ENCODE results near the gene ABCB9. TPM values are rescaled to one million over a fixed set of nuclear protein-coding genes. Genes with fewer than 3 reads are reported as not detected.

ABCB9 gene
- total RNA-seq, 1 experiment from 2014 or later, result 14.7 TPM

- no TSS peak for BruUV-seq (replicated peaks)
- ChIA-PET RAD21 (ENCODE audit: low non-redundant PET in 1 of 2, low total read pairs in 2 of 2, uncharacterized antibody in 2 of 2, unreplicated experiment in 2 of 2) (no interaction called here), POLR2A (no interaction called here), CTCF (no interaction called here)
- H3K79me2 ChIP-seq (ENCODE audit: insufficient read depth, low read length), result no peaks in the 10 kb centered on the region
- H3K4me2 ChIP-seq (ENCODE audit: low read length), result no peak overlapping the region
- no peak overlapping the region for H3K4me3 ChIP-seq (replicated peaks in 1 of 2; ENCODE audit: low read depth in 1 of 2, low read length in 2 of 2)
- intact Hi-C loops (cut with micrococcal nuclease), result no loop called here
- no peaks in the 10 kb centered on the region for H3K9me2 ChIP-seq (ENCODE audit: insufficient read depth)
- no peak overlapping the region for H2AFZ ChIP-seq (ENCODE audit: low read depth, low read length, poor library complexity, severe bottlenecking)
- peaks cover 19 to 30% of the 10 kb centered on the region in 2 experiments for H3K4me1 ChIP-seq (ENCODE audit: control insufficient read depth in 1 of 2, insufficient read depth in 2 of 2, low read length in 2 of 2)
- ATAC-seq (no peak), DNase-seq (ENCODE audit: low read depth, low spot score) (no peak)
- no peak overlapping the region for H3K27ac ChIP-seq (ENCODE audit: low read depth, low read length)
- no peaks in the 10 kb centered on the region for H4K20me1 ChIP-seq (ENCODE audit: insufficient read depth)
- no peaks in the 10 kb centered on the region for H3K27me3 ChIP-seq (ENCODE audit: insufficient read depth, low read length)
- no peak overlapping the region for H3K9ac ChIP-seq (ENCODE audit: low read length)
- TF ChIP-seq FOSL1 (IDR thresholded peaks at IDR 0.05; ENCODE audit: low read depth), result no peak
- TF ChIP-seq EGR1 (IDR thresholded peaks at IDR 0.05; ENCODE audit: low read depth), result no peak
- TF ChIP-seq, protein P1, sequence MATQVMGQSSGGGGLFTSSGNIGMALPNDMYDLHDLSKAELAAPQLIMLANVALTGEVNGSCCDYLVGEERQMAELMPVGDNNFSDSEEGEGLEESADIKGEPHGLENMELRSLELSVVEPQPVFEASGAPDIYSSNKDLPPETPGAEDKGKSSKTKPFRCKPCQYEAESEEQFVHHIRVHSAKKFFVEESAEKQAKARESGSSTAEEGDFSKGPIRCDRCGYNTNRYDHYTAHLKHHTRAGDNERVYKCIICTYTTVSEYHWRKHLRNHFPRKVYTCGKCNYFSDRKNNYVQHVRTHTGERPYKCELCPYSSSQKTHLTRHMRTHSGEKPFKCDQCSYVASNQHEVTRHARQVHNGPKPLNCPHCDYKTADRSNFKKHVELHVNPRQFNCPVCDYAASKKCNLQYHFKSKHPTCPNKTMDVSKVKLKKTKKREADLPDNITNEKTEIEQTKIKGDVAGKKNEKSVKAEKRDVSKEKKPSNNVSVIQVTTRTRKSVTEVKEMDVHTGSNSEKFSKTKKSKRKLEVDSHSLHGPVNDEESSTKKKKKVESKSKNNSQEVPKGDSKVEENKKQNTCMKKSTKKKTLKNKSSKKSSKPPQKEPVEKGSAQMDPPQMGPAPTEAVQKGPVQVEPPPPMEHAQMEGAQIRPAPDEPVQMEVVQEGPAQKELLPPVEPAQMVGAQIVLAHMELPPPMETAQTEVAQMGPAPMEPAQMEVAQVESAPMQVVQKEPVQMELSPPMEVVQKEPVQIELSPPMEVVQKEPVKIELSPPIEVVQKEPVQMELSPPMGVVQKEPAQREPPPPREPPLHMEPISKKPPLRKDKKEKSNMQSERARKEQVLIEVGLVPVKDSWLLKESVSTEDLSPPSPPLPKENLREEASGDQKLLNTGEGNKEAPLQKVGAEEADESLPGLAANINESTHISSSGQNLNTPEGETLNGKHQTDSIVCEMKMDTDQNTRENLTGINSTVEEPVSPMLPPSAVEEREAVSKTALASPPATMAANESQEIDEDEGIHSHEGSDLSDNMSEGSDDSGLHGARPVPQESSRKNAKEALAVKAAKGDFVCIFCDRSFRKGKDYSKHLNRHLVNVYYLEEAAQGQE (IDR thresholded peaks at IDR 0.05; ENCODE audit: low read depth), result no peak
- TF ChIP-seq ATF3 (IDR thresholded peaks at IDR 0.05), result no peak
- TF ChIP-seq SRF (IDR thresholded peaks at IDR 0.05; ENCODE audit: low read depth), result no peak
- no peak for TF ChIP-seq EZH2 (IDR thresholded peaks at IDR 0.05)
- no peak for TF ChIP-seq ZNF274 (IDR thresholded peaks at IDR 0.05; ENCODE audit: low read depth, low read length)
- TF ChIP-seq TCF7L2 (IDR thresholded peaks at IDR 0.05; ENCODE audit: borderline replicate concordance, extremely low read depth, insufficient read depth, insufficient read length), result no peak
- TF ChIP-seq CEBPB (IDR thresholded peaks at IDR 0.05; ENCODE audit: low read depth), result no peak
- TF ChIP-seq SIN3A (IDR thresholded peaks at IDR 0.05; ENCODE audit: low read depth), result no peak
- no peak for TF ChIP-seq POLR2AphosphoS5 (IDR thresholded peaks at IDR 0.05; ENCODE audit: low read depth, low read length)
- TF ChIP-seq SP1 (IDR thresholded peaks at IDR 0.05; ENCODE audit: low read depth), result no peak
- TF ChIP-seq MAX (IDR thresholded peaks at IDR 0.05), result no peak
- no peaks in the 10 kb centered on the region for H3K9me3 ChIP-seq (ENCODE audit: control insufficient read depth in 1 of 2, insufficient read depth in 1 of 2, low read depth in 1 of 2, low read length in 2 of 2)
- no peaks in the 10 kb centered on the region for H3K36me3 ChIP-seq (ENCODE audit: control insufficient read depth in 1 of 2, insufficient read depth in 2 of 2, low read length in 2 of 2)
Observed at GRCh38 chr12:122929148-122929538, 37.1 kb downstream of the ABCB9 start.

Data from HCT116 (cell line).